CD4-positive, alpha-beta T cell treated with Interleukin-15 for 1 hour (primary cell): ENCODE data around the gene ABCA1.
"Not testable (repeated sequence)": the region's sequence is repeated elsewhere in the genome, so short reads cannot be mapped to it uniquely, and the experiment has no call there.

Experiments used
- DNase-seq: peaks from one replicate; pipeline ENCODE4 v3.0.0-alpha.2; 2020

ABCA1 gene, protein sequence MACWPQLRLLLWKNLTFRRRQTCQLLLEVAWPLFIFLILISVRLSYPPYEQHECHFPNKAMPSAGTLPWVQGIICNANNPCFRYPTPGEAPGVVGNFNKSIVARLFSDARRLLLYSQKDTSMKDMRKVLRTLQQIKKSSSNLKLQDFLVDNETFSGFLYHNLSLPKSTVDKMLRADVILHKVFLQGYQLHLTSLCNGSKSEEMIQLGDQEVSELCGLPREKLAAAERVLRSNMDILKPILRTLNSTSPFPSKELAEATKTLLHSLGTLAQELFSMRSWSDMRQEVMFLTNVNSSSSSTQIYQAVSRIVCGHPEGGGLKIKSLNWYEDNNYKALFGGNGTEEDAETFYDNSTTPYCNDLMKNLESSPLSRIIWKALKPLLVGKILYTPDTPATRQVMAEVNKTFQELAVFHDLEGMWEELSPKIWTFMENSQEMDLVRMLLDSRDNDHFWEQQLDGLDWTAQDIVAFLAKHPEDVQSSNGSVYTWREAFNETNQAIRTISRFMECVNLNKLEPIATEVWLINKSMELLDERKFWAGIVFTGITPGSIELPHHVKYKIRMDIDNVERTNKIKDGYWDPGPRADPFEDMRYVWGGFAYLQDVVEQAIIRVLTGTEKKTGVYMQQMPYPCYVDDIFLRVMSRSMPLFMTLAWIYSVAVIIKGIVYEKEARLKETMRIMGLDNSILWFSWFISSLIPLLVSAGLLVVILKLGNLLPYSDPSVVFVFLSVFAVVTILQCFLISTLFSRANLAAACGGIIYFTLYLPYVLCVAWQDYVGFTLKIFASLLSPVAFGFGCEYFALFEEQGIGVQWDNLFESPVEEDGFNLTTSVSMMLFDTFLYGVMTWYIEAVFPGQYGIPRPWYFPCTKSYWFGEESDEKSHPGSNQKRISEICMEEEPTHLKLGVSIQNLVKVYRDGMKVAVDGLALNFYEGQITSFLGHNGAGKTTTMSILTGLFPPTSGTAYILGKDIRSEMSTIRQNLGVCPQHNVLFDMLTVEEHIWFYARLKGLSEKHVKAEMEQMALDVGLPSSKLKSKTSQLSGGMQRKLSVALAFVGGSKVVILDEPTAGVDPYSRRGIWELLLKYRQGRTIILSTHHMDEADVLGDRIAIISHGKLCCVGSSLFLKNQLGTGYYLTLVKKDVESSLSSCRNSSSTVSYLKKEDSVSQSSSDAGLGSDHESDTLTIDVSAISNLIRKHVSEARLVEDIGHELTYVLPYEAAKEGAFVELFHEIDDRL (N-terminal part only)

DNA sequence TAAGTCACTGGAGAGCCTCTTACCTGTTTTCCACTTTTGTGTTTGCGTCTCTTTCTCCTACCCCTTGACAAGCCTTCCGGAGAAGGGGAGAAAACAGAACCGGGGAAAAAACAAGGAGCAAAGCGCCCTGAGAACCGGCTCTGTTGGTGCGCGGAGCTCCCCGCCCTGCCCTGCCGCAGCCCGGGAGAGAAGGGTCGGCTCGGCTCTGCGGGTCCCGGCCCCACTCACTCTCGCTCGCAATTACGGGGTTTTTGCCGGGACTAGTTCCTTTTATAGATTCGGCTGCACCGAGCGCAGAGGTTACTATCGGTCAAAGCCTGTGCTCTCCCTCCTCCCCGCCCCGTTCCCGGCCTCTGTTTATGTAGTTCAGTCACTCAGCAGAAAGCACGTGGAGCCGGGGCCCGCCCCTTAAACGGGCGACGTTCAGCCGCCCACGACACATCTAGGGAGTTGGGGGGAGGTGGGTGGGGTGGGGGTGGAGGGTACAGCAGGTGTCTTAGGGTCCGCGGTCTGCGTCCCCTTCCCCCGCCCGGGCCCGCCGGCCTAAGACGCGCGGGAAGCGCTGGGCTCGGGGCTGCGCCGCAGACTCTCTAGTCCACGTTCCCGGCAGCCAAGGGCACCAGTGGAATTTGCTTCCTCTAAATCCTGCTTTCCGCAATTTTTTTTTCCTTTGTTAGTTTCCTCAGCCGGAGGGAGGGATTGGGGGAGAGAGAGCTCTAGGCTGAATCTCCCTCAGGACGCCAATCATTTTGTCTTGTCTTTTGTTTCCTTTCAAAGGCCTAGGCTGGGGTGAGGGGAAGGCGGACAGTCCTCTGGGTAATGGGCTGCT is at the start of gene ABCA1:
Gene ABCA1 (minus strand): TSS at position 244 of the 829 bp plus-strand sequence. CDS start 24,476 bp downstream, outside the sequence.
- DNase-seq: peak; percentile 89

GRCh38 chr9:104977580-104977979 is 49.6 kb upstream of the ABCA1 start:
- no peak for DNase-seq

- no peak for DNase-seq
These were observed 49.2 kb upstream of the ABCA1 start for GRCh38 chr9:104977168-104977567.

DNA sequence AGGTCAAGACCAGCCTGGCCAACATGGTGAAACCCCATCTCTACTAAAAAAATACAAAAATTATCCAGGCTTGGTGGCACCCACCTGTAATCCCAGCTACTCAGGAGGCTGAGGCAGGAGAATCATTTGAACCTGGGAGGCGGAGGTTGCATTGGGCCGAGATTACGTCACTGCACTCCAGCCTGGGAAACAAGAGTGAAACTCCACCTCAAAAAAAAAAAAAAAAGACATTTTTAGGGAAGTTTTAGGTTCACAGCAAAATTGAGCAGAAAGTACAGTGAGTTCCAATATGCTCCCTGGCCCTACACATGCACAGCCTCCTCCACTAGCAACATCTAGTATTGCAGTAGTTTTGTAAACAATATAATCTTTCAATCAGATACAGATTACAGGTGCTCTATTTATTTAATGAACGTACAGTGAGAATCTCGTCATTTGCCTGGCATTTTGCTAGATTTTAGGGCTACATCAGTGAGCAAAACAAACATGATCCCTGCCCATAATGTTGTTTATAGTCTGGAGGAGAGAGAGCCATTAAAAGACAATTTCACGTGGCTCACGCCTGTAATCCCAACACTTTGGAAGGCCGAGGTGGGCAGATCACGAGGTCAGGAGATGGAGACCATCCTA is 48.1 kb upstream of the ABCA1 start:
- DNase-seq: not testable (repeated sequence)

DNA sequence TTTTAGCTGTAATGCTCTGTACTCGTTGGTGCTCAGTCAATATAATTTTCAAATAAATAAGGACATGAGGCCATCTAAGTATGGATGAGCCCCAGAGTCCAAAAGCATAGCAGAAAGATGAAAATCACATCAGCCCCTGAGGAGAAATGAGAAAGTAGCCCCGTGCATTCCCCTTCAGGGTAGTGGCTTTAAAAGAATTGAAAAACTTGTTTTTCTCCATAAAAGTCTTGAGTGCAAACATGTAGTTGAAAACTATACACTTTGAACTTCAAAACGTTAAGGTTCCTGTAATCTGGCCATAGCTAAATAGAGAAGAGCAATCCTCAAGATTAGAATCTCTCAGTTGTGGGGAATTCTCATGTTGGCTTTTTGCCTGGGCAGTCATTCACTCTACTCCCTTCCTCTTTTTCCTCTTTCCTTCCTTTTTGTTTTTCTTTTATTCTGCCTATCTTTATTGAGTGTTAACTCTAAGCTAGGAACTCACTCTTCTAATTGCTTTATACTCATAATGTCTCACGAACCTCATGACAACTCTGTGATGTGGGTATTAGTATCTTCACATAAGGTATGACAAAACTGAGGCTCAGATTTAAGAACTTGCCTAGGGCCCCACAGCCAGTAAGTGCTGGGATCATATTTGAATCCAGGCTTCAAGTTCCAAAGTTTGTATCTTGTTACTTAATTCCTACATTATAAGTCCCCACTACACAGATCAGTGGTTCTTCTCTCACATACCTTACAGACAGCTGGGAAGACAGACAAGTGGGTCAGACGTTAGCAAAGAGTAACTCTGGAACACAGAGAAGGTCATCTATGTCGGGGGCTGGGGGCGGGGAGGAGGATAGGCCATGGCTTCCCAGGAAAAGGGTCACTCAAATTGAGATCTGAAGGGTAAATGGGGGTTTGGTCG is 46.4 kb upstream of the ABCA1 start:
- no peak for DNase-seq

DNA sequence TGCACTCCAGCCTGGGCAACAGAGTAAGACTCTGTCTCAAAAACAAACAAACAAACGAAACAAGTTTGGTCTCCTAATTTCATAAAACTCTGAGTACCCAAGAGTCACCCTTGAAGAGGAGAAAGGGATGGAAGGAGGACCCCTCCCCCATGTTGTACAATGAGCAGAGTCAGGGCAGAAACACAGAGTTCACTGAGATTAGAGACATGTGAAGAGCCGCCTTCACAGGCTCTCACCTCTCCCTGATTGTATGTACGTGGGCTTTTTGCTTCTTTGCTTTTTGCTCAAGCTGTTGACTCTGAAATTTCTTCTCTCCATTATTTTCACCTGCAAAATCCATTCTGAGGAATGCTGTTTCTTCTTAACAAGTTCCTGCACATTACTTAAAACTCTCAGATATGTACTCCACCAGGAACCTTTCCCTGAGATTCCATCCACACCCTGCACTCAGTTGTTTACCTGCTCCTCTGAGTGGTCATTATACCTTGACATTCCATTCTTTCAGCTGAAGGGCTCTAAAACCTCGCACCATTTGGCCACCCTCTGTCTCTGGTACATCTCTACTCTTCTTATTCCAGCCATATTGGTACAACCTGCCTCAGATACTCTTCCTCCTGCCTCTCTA is 44.4 kb upstream of the ABCA1 start:
- no peak for DNase-seq

GRCh38 chr9:104971511-104971910 is 43.6 kb upstream of the ABCA1 start:
- DNase-seq: no peak

DNA sequence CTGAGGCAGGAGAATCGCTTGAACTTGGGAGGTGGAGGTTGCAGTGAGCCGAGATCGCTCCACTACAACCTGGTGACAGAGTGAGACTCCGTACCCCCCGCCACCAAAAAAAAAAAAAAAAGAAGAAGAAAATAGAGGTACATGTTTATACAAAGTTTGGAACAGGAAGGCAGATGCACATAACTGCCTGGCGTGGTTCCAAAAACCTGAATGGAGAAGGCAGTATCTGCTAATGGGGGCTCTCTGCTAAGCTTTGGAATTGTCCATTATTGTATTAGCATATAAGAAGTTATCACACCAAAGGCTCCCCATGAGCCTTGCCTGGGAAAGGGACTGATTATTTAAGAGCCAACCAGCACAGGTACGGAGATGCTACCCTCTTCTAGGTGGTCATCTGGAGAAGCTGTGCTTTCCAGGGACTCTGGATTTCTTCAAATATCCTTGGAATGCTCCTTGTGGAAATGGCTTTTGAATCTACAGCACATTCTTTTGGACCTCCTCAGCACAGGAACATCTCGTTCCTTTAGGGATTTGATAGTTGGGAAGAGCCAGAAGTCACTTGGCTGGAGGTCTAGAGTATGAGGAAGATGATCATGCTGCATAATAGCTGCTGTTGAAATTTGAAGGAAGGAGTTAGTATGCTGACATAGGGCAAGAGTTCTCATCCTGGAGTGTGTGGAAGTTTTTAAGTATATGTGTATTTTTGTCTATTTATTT is 42.5 kb upstream of the ABCA1 start:
- DNase-seq: no peak

DNA sequence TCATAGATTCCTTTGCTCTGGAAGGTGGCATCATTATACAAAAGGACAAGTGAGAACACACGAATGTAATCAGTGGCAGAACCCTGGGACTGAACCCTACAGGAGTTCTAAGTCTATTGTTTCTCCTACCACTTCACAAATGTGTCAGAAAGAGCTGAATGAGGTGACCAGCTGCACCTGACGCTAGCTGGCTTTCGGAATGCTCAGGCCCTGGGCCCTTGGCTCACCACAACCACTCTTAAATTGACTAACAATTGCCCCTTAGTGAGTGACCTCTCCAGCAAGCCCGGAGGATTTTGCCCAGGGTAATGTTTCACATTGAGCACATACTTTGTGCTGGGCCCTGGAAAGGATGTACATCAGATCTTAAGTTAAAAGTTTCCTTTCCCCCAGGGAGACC is 41.2 kb upstream of the ABCA1 start:
- DNase-seq: no peak

DNA sequence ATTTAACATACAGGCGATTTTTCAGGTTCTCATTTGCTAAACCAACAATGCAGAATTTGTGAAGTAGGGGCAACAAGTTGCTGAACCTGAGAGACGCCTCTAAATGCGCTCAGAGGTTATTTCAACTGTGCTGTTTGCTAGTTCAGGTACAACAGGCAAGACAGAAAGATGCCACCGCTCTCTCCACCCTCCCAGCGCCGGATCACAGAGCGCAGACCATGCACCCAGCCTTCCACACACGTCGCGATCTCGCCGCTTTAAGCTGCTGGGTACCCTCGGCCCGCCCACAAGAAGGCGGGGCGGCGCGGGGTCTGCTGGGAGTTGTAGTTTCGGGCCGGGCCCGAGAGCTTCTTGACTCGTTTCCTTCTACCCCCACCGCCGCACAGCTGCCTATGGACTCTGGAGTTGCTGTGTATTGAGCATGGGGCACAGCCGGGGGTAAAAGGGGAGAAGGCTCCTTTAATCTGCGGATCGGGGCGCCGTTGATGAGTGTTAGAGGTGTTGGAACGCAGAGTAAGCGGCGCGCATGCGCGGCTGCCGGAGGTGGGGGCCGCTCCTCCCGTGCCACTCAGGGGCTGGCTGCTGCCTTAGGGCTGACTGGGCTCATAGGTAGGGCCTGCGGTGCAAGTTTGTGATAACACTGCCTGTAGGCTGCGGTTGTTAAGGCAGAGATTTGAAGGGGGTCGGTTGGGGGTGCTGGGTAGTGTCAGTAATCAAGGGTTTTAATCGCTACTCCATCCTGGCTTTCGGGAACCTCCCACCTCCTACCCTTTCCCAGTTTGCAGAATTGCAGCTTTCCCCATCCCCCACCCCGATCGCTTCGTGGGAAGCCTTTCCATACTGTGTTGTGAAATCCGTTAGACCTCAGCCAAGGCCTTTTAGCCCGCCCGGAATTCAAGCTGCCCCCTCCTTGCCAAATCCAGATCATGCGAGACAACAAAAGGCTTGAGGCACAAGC is 40.3 kb upstream of the ABCA1 start:
- peak; percentile 88 for DNase-seq

GRCh38 chr9:104963076-104963475 is 35.1 kb upstream of the ABCA1 start:
- DNase-seq: no peak

GRCh38 chr9:104961701-104962359 is 33.9 kb upstream of the ABCA1 start:
- DNase-seq: no peak

DNA sequence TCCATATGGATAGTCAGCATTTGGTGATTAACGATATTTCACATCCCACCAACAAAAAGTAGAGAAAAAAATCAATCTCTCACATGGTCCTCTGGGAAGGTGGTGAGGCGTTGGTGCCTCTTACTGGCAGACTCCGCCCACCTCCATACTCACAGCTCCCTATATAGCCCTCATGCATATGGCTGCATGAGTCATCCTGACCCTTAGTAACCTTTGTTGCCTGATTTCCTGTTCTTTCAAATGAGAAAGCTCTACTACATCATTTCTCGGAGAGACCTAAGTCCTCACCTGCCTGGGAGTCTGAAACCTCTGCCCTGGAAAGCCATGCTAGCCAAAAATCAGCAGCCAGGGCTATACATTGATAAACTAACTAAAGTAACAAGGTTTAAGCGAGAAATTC is 33.3 kb upstream of the ABCA1 start:
- DNase-seq: peak; percentile 64

DNA sequence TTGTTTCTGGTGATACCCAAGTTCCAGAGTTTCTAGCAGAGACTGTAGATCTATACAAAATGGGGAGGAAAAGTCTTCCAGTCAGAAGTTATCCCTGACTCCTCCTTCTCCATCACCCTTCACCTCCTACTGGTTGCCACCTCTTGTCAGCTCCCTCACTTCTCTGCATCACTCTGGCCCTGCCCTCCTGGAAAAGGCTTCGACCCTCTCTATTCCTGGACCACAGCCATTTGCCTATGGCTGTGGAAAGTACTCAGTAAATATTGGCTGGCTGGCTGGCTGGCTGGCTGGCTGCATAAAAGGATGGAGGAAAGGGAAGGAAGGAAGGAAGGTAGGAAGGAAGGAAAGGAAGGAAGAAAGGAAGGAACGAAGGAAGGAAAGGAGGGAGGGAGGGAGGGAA is 32.7 kb upstream of the ABCA1 start:
- DNase-seq: no peak

DNA sequence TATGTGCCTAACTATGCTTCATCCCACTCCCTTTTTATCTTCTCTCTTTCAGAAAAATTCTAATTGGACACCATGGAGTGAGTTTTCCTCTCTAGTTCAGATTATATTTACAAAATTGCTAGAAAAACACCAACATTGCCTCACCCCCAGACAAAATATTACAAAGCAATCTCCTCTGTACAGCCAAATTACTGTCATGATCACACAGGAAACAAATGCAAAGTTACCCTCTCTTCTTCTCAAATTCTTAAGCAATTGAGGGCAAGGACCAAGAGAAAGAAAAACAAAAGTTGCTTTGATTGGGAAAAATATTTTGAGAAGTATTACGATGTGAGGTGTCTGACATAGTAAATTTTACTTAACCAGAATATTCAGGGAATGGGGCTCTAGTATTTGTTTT is 30.8 kb upstream of the ABCA1 start:
- DNase-seq: no peak

- DNase-seq: not testable (repeated sequence)
These were observed 30.1 kb upstream of the ABCA1 start for GRCh38 chr9:104958006-104958405.

GRCh38 chr9:104951487-104951886 is 23.5 kb upstream of the ABCA1 start:
- DNase-seq: no peak

- no peak for DNase-seq
These were observed 22.9 kb upstream of the ABCA1 start for GRCh38 chr9:104950838-104951237.
